PFSK-1 (cell line): ENCODE data around the gene GALNT18.

Experiments used
- FOXP2 ChIP-seq: optimal IDR thresholded peaks from 2 replicates; pipeline ENCODE3; 2011; ENCODE audit warnings: borderline replicate concordance, control low read depth, inconsistent platforms; ENCODE audit not compliant: insufficient read depth; ENCODE audit errors: extremely low read length, extremely low read depth
- POLR2AphosphoS5 ChIP-seq: IDR thresholded peaks from 2 replicates; pipeline ENCODE4 v1.6.1; 2012; ENCODE audit warnings: low read depth, mild to moderate bottlenecking, control low read depth, low read length, moderate library complexity
- REST ChIP-seq, 2 experiments: IDR thresholded peaks; 2 replicates each; pipeline versions ENCODE4 v1.6.1 to v1.8.0; 2011 to 2012; ENCODE audit warnings: low read depth in 2 of 2, low read length in 2 of 2, control low read depth in 1 of 2, inconsistent platforms in 1 of 2, mild to moderate bottlenecking in 1 of 2, moderate library complexity in 1 of 2; ENCODE audit not compliant: insufficient read depth in 1 of 2
- SIN3A ChIP-seq: IDR thresholded peaks from 2 replicates; pipeline ENCODE4 v1.6.1; 2012; ENCODE audit warnings: mild to moderate bottlenecking, low read length, moderate library complexity, borderline replicate concordance; ENCODE audit not compliant: insufficient read depth
- TAF1 ChIP-seq: IDR thresholded peaks from 2 replicates; pipeline ENCODE4 v1.6.1; 2012; ENCODE audit warnings: low read length, control low read depth, borderline replicate concordance; ENCODE audit not compliant: insufficient read depth

Gene GALNT18

GRCh38 chr11:11268706-11269105, 353.1 kb downstream of the GALNT18 start:
- TF ChIP-seq POLR2AphosphoS5, result no peak
- no peak for TF ChIP-seq FOXP2
- TF ChIP-seq REST (IDR thresholded peaks at IDR 0.05; ENCODE audit: insufficient read depth in 1 of 2, low read depth in 2 of 2, low read length in 2 of 2), result no peak
- no peak for TF ChIP-seq SIN3A
- no peak for TF ChIP-seq TAF1

- TF ChIP-seq FOXP2 (no peak), TAF1 (no peak), SIN3A (no peak), POLR2AphosphoS5 (no peak), REST (IDR thresholded peaks at IDR 0.05; ENCODE audit: insufficient read depth in 1 of 2, low read depth in 2 of 2, low read length in 2 of 2) (no peak)
These were observed 353.7 kb downstream of the GALNT18 start for GRCh38 chr11:11268119-11268518.

- TF ChIP-seq FOXP2 (no peak), REST (IDR thresholded peaks at IDR 0.05; ENCODE audit: insufficient read depth in 1 of 2, low read depth in 2 of 2, low read length in 2 of 2) (no peak), POLR2AphosphoS5 (no peak), TAF1 (no peak), SIN3A (no peak)
These were observed 354.5 kb downstream of the GALNT18 start for GRCh38 chr11:11267312-11267711.

GRCh38 chr11:11265994-11266606, 355.7 kb downstream of the GALNT18 start:
- TF ChIP-seq SIN3A, result no peak

- no peak for TF ChIP-seq SIN3A
- TF ChIP-seq POLR2AphosphoS5, result no peak
- TF ChIP-seq REST (IDR thresholded peaks at IDR 0.05; ENCODE audit: insufficient read depth in 1 of 2, low read depth in 2 of 2, low read length in 2 of 2), result no peak
- TF ChIP-seq TAF1, result no peak
- no peak for TF ChIP-seq FOXP2
These were observed 356.5 kb downstream of the GALNT18 start for GRCh38 chr11:11265320-11265719.
